Left cardiac atrium (tissue), 4 donors: Measurements from ENCODE around the gene MX2. TPM values are rescaled to one million over a fixed set of nuclear protein-coding genes. Genes with fewer than 3 reads are reported as not detected.
"Not testable (repeated sequence)": the region's sequence is repeated elsewhere in the genome, so short reads cannot be mapped to it uniquely, and the experiment has no call there.

Source experiments
- ATAC-seq, 2 donors: fragments of 200-7000 bp; cut with Tn5 transposase; one replicate each; pipeline ENCODE4 v1.9.1; 2020; ENCODE audit warnings: mild to moderate bottlenecking in 2 of 2, moderate library complexity in 2 of 2
- DNase-seq: peaks from one replicate; pipeline ENCODE4 v3.0.0-alpha.2; 2020
- intact Hi-C, 2 donors: fragments of 100-400 bp; cut with DNase I; formaldehyde crosslinking; loops; one replicate each; pipeline versions ENCODE4 v1.14.1 to v1.15.1; 2022 to 2023
- total RNA-seq, 2 donors: library from RNA; stranded (reverse); fragmentation: NEBNext Ultra II Directional; extraction: Animal tissue kit (Norgen Biotek cat#: 25700); gene quantifications; one replicate each; pipeline ENCODE4 v1.2.1, GENCODE V29; 2021
- donor health status: DM: no; HTN: yes; CAD: no.
- donor health status: DM: no; HTN: yes; CAD: no; lungs with severe emphysema.
- donor health status: DM: yes; HTN: yes; CAD: no.
- donor health status: Dilated cardiomyopathy.

The MX2 gene
- total RNA-seq, 2 donors from 2014 or later, result 7.7 to 14.7 TPM

DNA sequence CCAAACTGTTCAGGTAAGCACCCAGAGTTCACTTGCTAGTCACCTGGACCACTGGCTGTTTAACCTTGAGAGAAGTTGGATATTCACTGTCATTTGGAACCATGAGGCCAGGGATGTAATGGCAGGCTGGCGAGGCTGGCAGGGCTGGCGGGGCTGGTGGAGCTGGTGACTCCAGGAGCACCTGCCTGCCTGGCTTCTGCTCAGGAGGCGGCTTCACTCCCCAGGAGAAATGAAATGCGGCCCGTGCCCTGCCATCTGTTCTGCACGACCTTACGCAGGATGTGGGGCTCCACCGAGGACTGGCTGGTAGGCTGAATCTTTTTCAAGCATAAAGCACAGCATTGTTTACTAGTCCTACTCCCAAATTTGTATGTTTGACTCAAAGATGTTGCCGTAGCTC, 41.5 kb downstream of the MX2 start:
- intact Hi-C loops, result no loop called here
- ATAC-seq, result no peak

DNA sequence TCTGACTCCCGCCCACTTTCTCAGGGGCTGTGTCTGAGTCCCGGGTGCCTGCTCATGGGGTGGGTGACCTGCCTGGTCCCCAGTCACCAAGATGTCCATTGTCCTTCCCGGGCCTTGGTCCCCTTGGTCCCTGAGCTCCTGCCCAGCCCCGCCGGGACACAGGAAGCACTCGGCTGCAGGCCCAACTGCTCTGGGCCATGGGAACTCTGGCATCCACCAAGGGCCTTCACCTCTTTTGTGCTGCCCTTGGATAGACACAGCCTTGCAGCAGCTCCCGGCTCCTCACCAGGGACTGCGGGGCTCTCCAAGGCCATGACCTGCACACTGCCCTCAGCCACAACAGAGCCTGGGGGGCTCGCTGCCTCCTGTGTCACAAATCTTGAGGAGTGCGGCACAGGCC, 42.1 kb downstream of the MX2 start:
- no peak for ATAC-seq
- DNase-seq, result no peak
- intact Hi-C loops, result no loop called here

More for the DNA sequence above, 41.5 kb downstream of the MX2 start:
- no peak for DNase-seq

DNA sequence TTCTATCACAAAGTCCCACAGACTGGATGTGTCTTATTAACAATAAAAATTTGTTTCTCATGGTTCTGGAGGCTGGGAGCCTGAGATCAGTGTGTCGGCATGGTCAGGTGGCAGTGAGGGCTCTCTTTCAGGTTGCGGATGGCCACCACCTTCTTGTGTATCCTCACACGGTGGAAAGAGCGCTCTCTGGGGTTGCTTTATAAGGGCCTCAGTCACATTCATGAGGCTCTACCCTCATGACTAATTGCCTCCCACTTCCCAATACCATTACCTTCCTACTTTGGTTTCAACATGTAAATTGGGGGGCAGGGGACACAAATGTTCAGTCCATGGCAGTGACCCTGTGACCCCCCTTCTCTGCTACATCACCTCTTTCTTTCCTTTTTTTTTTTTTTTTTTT, 43.5 kb downstream of the MX2 start:
- DNase-seq (no peak), ATAC-seq (no peak)
- intact Hi-C loops, result no loop called here

- no peak for ATAC-seq
- intact Hi-C loops, result no loop called here
- no peak for DNase-seq
These were observed 44.5 kb downstream of the MX2 start for GRCh38 chr21:41406340-41406739.

DNA sequence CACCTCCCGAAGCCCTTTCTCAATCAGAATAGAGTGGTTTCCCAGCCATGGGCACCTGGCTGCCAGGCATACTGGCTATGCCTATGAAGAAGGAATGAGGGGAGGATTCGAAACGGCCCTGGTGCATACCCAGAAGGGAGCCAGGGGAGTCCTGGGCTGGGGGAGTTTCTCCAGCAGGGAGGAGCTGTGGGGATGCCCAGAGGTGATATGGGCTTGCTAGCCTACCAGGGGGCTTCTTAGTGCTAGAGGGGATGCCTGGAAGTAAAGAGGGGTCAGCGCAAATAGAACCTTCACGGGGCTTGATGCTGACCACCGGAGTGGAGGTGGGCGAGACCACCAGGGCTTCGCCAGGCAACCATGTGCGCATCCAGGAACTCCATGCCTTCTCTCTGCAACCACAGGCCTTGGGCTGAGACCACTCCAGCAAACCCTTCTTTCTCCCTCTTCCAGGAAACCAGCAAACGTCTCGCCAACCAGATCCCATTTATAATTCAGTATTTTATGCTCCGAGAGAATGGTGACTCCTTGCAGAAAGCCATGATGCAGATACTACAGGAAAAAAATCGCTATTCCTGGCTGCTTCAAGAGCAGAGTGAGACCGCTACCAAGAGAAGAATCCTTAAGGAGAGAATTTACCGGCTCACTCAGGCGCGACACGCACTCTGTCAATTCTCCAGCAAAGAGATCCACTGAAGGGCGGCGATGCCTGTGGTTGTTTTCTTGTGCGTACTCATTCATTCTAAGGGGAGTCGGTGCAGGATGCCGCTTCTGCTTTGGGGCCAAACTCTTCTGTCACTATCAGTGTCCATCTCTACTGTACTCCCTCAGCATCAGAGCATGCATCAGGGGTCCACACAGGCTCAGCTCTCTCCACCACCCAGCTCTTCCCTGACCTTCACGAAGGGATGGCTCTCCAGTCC, 46.0 kb downstream of the MX2 start:
- no peak for DNase-seq
- ATAC-seq, result no peak
- intact Hi-C loops, result no loop called here

- intact Hi-C loops, result no loop called here
- ATAC-seq (no peak), DNase-seq (no peak)
These were observed 48.5 kb downstream of the MX2 start for GRCh38 chr21:41410361-41410760.

- intact Hi-C loops, result no loop called here
- no peak for ATAC-seq
- DNase-seq, result no peak
These were observed 49.1 kb downstream of the MX2 start for GRCh38 chr21:41410767-41411448.

DNA sequence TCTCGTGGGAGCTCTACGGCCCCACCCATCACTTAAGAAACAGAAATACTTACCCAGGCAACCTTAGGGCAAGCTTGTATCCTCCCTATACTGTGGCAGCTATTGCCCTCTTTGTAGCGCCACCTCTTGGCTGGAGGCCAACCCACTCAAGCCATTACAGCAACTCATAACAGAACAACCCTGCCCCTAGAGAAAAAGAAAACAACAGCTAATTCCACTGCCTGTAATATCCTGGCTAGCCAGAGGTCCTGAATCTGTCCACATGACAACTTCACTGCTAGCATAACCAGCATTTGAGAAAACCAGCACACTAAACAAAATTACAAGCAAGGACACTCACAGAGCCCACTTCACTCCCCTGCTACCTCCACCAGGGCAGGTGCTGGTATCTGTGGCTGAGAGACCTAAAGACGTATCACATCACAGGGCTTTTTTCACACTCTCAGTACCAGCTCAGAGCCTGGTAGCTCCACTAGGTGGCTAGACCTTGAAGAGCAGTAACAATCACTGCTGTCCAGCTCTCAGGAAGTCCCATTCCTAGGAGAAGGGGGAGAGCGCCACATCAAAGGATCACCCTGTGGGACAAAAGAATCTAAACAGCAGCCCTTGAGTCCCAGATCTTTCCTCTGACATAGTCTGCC, 49.7 kb downstream of the MX2 start:
- ATAC-seq (peak; percentile 22 to 44), DNase-seq (peak; percentile 54)
- intact Hi-C loops, result no loop called here

- intact Hi-C loops, DNase-seq, ATAC-seq: not testable (repeated sequence)
These were observed 55.7 kb downstream of the MX2 start for GRCh38 chr21:41417505-41417904.

GRCh38 chr21:41418393-41418792, 56.6 kb downstream of the MX2 start:
- DNase-seq, result no peak
- intact Hi-C loops, result no loop called here
- no peak for ATAC-seq

DNA sequence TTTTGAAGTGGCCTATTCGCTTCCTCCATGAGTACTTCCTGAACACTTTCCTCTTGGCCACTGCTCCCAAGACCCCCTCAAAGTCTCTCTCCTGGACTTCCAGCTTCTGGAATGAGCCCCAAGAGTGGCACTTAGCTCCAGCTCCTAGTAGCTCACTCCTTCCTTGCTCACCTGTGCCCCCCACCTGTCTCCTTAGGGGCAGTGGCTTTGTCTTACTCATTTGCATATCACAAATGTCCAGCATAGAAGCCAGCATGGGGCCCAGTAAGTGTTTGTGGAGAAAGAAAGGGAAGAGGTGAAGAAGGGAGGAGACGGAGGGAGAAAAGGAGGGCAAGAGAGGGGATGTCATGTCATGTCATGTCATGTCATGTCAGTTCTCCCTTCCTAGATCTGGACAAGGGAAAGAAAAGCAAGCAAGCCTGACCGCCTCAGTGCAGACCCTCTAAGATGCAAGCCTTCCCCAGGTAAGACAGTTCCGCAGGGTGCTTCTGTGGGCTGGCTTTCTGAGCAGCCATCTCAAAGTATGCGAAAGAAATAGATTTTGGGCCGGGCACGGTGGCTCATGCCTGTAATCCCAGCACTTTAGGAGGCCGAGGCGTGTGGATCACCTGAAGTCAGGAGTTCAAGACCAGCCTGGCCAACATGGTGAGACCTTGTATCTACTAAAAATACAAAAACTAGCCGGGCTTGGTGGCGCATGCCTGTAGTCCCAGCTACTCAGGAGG, 57.3 kb downstream of the MX2 start:
- intact Hi-C loops, result no loop called here
- DNase-seq (no peak), ATAC-seq (no peak)

DNA sequence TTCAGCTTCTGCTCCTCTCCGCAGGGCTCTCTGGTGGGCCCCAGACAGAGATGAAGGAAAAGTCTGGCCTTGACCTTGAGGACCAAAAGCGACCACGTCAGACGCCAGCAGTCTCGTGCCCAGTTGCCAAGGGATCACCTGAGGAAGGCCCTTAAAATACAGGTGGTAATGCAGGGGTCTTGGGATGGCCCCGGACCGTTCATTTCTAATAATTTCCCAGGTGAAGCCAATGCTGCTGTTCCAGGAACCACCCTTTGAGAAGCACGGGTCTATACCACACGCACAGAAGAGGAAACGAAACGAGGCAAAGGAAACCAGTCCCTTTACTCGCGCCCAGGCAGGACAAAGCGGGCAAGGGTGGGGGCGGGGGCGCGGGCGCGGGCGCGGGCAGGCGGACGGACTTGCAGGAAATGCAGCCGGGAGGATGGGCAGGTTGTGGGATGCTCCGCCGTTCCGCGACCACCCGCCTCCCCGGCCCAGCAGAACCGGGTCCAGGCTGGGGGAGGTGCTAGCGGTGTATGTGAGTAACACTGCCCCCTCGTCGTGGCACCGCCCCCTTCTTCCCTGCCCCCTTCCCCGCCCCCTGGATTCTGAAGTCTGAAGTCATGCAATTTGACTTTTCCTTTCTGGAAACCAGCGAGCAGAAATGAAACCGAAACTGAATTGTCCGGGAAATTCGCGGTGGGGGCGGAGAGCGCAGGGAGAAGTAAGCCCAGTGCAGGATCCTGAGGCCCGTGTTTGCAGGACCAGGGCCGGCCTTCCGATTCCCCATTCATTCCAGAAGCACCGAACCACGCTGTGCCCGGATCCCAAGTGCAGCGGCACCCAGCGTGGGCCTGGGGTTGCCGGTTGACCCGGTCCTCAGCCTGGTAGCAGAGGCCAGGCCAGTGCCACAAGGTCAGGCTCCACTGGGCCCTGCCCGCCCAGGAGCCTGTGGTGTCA, 58.4 kb downstream of the MX2 start:
- ATAC-seq (peak; percentile 92 to 97), DNase-seq (peak; percentile 88)
- intact Hi-C loops, result loop anchor here in 1 of 2 donors (10.0 kb wide), 1 partner anchor 55 kb away; the partner anchor contains the start of gene MX2

GRCh38 chr21:41420998-41421397, 59.2 kb downstream of the MX2 start:
- intact Hi-C loops, result loop anchor here in 1 of 2 donors (10.0 kb wide), 1 partner anchor 56 kb away; the partner anchor contains the start of gene MX2
- DNase-seq, ATAC-seq: not testable (repeated sequence)

- ATAC-seq (no peak), DNase-seq (no peak)
- intact Hi-C loops, result loop anchor here in 1 of 2 donors (10.0 kb wide), 1 partner anchor 58 kb away; the partner anchor contains the start of gene MX2
These were observed 60.9 kb downstream of the MX2 start for GRCh38 chr21:41422546-41423304.

- not testable (repeated sequence) for DNase-seq, ATAC-seq
- intact Hi-C loops, result loop anchor here in 1 of 2 donors (10.0 kb wide), 1 partner anchor 58 kb away; the partner anchor contains the start of gene MX2
These were observed 61.4 kb downstream of the MX2 start for GRCh38 chr21:41423305-41423636.

DNA sequence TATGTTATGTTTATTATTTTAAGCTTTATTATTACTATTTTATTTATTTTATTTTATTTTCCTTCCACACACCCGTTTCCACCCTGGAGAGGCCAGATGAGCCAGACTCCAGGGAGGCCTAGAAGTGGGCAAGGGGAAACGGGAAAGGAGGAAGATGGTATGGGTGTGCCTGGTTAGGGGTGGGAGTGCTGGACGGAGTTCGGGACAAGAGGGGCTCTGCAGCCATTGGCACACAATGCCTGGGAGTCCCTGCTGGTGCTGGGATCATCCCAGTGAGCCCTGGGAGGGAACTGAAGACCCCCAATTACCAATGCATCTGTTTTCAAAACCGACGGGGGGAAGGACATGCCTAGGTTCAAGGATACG, 63.7 kb downstream of the MX2 start:
- DNase-seq, result no peak
- intact Hi-C loops, result loop anchor here in 1 of 2 donors (10.0 kb wide), 1 partner anchor 61 kb away; the partner anchor contains the start of gene MX2
- ATAC-seq, result no peak
